ENCODE results near the gene RICTOR. TPM values are rescaled to one million over a fixed set of nuclear protein-coding genes. Genes with fewer than 3 reads are reported as not detected.

Gene RICTOR
- total RNA-seq, 4 donors from 2014 or later = 11.1 to 32.6 (median 18.2) TPM

DNA sequence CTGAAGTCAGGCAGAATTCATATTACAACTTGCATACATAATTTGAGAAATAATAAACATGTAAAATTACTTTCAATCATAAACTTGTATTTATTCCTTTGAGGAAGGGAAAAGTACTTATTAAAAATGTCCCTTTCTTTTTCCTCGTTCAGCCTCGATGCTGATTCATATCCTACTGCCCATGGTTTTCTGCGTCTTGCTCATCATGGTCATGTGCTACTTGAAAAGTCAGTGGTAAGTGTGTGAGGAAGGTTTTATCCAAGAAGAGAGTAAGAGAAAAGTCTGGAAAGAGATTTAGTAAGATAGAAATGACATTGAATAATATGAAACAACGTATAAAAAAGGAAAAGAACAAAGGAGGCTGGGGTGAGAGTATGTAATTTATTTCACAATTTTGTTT, 142.5 kb downstream of the RICTOR start:
- H3K4me1 ChIP-seq = no peaks in the 10 kb centered on the region
- H3K4me3 ChIP-seq = no peak overlapping the region
- intact Hi-C loops (cut with DNase I) = no loop called here
- no peak overlapping the region for H3K27ac ChIP-seq
- H3K36me3 ChIP-seq = peaks cover 0 to 90% (median 34%) of the 10 kb centered on the region in 3 donors
- no peak for DNase-seq
- 54 to 66% methylated on average over 4 of the region's 4 CpGs for WGBS, 2 donors
- no peaks in the 10 kb centered on the region for H3K27me3 ChIP-seq
- H3K9me3 ChIP-seq = no peaks in the 10 kb centered on the region
- TF ChIP-seq POLR2A (IDR thresholded peaks at IDR 0.05) (no peak), CTCF (IDR thresholded peaks at IDR 0.05) (no peak)

DNA sequence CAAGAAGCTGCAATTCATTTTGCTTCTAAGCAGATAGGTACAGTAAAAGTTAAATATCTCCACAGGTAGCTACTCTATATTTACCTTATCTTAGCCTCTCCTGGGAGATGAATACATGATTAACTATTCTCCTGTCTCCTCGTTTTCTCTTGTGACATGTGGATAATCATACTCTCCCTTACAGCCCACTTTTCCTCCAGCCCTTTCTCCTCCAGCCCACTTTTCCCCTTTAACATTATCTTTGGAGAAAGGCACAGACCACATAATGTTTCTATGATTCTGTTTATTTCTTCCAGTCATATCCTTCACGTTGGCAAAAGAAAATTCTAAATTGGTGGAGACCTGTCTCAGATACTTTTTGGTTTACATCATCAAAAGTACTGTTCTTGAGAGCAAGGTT, 144.4 kb downstream of the RICTOR start:
- Histone ChIP-seq H3K27me3 (no peaks in the 10 kb centered on the region), H3K9me3 (no peaks in the 10 kb centered on the region), H3K27ac (no peak overlapping the region), H3K4me3 (no peak overlapping the region), H3K36me3 (peaks cover 0 to 90% (median 28%) of the 10 kb centered on the region in 3 donors), H3K4me1 (peaks cover 0 to 3% (median 0%) of the 10 kb centered on the region in 3 donors)
- DNase-seq = no peak
- no peak for TF ChIP-seq POLR2A (IDR thresholded peaks at IDR 0.05)
- no peak for TF ChIP-seq CTCF (IDR thresholded peaks at IDR 0.05)
- intact Hi-C loops (cut with DNase I) = no loop called here
- WGBS, 2 donors = 65 to 68% methylated on average over 2 of the region's 2 CpGs

DNA sequence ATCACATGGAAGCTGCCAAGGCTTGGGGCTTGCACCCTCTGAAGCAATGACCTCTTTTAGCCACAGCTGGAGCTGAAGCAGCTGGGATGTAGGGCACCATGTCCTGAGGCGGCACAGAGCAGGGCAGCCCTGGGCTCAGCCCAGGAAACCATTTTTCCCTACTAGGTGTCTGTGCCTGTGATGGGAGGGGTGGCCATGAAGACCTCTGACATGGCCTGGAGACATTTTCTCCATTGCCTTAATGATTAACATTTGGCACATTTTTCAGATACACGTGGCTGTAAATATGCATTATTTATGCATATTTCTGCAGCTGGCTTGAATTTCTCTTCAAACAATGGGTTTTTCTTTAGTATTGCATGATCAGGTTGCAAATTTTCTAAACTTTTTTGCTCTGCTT, 146.7 kb downstream of the RICTOR start:
- H3K4me3 ChIP-seq = no peak overlapping the region
- DNase-seq = no peak
- H3K27ac ChIP-seq = no peak overlapping the region
- TF ChIP-seq POLR2A (IDR thresholded peaks at IDR 0.05) (no peak), CTCF (IDR thresholded peaks at IDR 0.05) (no peak)
- WGBS, 2 donors = 69 to 90% methylated on average over 1 to 2 of the region's 2 CpGs
- intact Hi-C loops (cut with DNase I) = no loop called here
- H3K9me3 ChIP-seq = no peaks in the 10 kb centered on the region
- peaks cover 0 to 19% (median 0%) of the 10 kb centered on the region in 3 donors for H3K4me1 ChIP-seq
- peaks cover 0 to 88% (median 16%) of the 10 kb centered on the region in 3 donors for H3K36me3 ChIP-seq
- H3K27me3 ChIP-seq = no peaks in the 10 kb centered on the region

DNA sequence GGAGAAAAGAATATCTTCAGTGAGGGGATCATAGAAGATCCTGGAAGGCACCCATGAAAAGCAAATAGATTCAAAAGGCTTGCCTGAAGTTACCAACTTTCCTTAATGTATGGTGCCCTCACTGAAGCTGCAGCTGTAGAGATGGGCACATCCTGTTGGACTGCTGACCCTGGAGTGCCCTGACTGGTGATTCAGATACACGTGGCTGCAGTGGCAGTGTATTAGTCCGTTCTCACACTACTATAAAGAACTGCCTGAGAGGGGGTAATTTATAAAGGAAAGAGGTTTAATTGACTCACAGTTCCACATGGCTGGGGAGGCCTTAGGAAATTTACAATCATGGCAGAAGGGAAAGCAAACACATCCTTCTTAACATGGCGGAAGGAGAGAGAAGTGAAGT, 148.1 kb downstream of the RICTOR start:
- no peak for TF ChIP-seq CTCF (IDR thresholded peaks at IDR 0.05)
- TF ChIP-seq POLR2A (IDR thresholded peaks at IDR 0.05) = no peak
- H3K27ac ChIP-seq = peak overlapping the region in 2 of 4 donors; percentile 1 to 55
- intact Hi-C loops (cut with DNase I) = no loop called here
- no peaks in the 10 kb centered on the region for H3K27me3 ChIP-seq
- H3K36me3 ChIP-seq = peaks cover 0 to 86% (median 13%) of the 10 kb centered on the region in 3 donors
- no peak overlapping the region for H3K4me3 ChIP-seq
- peaks cover 0 to 19% (median 0%) of the 10 kb centered on the region in 3 donors for H3K4me1 ChIP-seq
- H3K9me3 ChIP-seq = no peaks in the 10 kb centered on the region
- 70 to 83% methylated on average over 3 of the region's 3 CpGs for WGBS, 2 donors
- no peak for DNase-seq

DNA sequence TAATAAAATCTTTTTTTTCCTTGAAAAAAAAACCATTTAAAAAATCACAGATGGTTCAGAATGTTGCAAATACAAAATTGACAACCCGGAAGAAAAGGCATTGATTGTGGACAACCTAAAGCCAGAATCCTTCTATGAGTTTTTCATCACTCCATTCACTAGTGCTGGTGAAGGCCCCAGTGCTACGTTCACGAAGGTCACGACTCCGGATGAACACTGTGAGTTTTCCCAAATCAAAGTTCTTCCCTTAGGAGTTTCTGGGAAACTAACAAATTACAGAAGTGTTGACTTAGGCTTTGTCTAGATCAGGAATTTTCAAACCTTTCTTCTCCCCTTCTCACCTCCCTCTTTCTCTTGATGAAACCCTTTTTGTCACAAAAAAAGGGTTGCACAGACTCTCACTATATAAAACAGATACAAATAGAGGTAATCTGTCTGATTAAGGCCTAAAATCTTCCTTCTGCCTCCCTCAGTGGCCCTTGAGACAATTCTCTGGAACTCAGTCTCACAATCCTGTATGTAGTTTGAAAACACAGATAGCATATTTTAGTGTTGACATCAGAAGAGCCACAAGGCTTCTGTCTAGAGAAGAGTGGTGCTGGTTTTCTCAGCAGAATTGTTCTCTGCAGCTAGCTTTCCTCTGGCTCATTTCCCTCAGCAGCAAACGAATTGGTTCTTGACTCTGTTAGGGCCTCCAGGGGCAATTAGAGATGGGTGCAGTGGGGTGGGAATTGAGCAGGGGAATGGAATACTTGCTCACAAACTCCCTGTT, 148.9 kb downstream of the RICTOR start:
- WGBS, 2 donors = 77 to 87% methylated on average over 6 of the region's 6 CpGs
- H3K27ac ChIP-seq = peak overlapping the region in 3 of 4 donors; percentile 55 to 73 (median 57)
- no peak overlapping the region for H3K4me3 ChIP-seq
- intact Hi-C loops (cut with DNase I) = no loop called here
- no peaks in the 10 kb centered on the region for H3K27me3 ChIP-seq
- peaks cover 0 to 19% (median 0%) of the 10 kb centered on the region in 3 donors for H3K4me1 ChIP-seq
- H3K36me3 ChIP-seq = peaks cover 0 to 86% (median 13%) of the 10 kb centered on the region in 3 donors
- TF ChIP-seq CTCF (IDR thresholded peaks at IDR 0.05) (no peak), POLR2A (IDR thresholded peaks at IDR 0.05) (no peak)
- H3K9me3 ChIP-seq = no peaks in the 10 kb centered on the region
- DNase-seq = no peak

Measured in esophagus squamous epithelium (tissue), 5 donors.